HG03520 (cell line): ENCODE results near the gene NEUROD4.
A peak's percentile ranks its signal among the peaks of the same experiment; 100 is the strongest.
"Not testable (repeated sequence)": the region's sequence is repeated elsewhere in the genome, so short reads cannot be mapped to it uniquely, and the experiment has no call there.

Source experiments
- ATAC-seq: cut with Tn5 transposase; IDR thresholded peaks from one replicate; pipeline ENCODE4 v1.9.1; 2021; ENCODE audit warnings: mild to moderate bottlenecking, moderate library complexity; ENCODE audit not compliant: unreplicated experiment

The NEUROD4 gene, protein sequence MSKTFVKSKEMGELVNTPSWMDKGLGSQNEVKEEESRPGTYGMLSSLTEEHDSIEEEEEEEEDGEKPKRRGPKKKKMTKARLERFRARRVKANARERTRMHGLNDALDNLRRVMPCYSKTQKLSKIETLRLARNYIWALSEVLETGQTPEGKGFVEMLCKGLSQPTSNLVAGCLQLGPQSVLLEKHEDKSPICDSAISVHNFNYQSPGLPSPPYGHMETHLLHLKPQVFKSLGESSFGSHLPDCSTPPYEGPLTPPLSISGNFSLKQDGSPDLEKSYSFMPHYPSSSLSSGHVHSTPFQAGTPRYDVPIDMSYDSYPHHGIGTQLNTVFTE

DNA sequence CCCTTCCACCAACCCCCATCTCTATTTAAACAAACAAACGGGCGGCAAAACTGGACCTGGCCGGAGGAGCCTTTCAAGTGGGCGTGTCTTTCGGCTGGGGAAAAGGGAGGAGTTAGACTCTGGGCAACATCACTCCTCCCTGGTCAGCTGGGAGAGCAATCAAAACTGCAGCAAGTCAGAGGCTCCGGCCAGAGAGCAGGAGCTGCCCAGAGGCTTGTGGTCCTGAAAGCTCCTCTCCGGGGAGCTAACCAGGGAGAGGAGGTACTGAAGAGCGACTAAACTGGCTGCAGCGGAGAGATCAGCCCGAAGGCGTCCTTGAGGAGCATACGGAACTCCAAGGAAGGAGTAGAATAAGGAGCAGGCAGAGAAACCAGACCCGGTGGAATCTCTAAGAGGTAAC, at the start of gene NEUROD4:
TSS of gene NEUROD4 (plus strand) at position 191 of the 400 bp plus-strand sequence. CDS start 6,466 bp downstream, outside the sequence.
- no peak for ATAC-seq

DNA sequence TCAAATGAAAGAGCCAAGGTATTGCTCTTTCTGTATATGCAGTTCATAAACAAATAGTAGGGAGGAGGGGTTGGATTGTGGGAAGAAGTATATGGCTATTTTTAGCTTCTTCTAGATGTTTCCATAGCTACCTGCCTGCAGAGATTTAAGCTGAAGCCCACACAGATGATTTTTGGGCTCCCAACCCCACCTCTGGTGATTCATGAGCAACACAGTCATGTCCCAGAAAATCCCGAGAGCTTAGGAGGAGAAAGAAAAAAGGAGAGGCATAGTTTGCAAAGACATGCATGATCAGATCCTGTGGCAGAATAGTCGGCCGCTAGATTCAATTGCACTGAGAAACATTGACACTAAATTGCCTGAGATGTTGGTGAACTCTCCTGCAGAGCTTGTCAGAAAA, 49.0 kb upstream of the NEUROD4 start:
- ATAC-seq, result no peak

DNA sequence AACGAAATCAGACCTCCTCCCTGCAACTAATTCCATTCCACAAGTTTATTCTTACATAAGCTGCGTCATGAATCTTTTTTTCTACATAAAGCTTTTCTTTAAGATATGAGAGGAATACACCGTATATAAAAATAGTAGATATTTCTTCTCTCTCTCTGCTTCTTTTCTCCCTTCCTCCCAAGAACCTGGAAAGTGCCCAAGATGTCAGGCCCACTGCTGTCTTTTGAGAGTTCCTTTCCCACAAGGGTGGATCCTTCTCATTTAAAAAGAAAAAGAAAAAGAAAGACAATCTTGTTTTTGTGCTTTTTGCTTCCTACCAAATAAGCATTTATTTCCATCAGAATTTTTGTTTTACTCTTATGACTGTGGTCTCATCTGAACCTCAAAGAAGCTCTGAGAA, 46.2 kb upstream of the NEUROD4 start:
- ATAC-seq, result no peak

DNA sequence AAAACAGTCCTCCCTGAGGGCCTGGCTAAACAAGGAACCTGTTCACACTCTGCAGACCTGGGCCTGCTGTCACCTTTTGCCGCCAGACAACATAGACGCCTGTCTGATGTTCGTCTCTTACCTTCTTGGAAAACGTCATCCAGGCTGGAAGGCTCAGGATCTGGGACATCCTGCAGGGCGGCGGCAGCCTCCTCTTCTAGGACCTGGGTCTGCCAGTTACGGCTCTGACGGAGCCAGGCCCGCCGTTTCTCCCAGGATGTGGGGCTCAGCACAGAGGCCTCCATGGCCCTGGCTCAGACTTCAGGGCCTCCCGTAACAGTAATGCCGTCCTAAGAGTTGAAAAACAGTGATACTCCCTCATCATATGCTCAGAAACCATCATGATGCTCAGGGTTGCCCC, 45.5 kb upstream of the NEUROD4 start:
- no peak for ATAC-seq

DNA sequence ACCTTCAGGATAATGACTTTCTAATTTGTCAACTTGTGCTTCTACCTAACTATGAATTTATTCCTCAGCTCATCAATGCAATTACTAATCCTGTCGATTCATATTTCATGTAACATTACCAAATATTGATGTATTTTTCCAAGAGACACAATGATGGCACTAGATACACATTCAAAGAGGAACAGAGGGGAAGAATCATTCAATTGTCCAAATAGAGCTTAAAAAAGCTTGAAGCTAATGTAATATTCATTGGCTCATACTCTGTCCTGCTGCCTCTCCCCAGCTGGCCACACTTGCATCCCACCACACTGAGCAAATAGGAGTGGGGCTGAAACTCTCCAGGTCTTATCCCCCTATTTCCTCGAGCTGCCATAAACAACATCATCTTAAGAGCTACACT, 44.5 kb upstream of the NEUROD4 start:
- no peak for ATAC-seq

DNA sequence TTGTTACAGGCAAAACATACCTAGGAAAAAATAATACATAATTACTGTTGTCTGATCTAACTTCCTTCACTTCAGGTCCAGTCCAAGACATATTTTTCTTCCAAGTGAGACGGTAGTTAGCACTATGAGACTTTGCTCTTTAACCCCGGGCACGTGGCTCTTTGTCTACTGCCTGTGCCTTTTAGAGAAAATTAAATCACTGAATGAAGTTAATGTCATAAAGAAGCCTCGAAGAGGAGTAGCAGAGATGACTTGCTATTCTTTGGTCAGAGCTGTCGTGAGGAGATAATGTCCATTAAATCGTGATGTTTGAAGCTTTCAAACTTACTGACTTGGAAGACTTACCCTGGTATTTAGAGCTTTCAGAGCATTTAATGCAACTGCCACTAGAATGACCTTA, 43.9 kb upstream of the NEUROD4 start:
- ATAC-seq, result no peak

DNA sequence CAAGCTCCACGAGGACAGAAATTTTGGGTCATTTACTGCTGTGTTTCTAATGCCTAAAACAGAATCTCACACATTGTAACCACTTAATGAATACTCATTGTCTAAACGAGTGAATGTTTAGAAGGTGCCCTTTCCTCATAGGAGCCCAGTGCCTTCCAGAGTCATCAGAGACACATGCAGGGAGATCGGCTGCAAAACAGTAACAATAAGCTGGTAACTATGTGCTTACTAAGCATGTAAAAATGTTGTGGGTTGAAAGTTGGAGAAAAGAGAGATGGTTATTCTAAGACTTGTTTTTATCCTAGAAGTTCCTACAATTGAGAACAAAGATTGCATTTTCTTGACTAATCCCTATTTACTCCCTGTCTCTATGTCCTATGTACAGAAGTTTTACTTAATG, 42.6 kb upstream of the NEUROD4 start:
- no peak for ATAC-seq

DNA sequence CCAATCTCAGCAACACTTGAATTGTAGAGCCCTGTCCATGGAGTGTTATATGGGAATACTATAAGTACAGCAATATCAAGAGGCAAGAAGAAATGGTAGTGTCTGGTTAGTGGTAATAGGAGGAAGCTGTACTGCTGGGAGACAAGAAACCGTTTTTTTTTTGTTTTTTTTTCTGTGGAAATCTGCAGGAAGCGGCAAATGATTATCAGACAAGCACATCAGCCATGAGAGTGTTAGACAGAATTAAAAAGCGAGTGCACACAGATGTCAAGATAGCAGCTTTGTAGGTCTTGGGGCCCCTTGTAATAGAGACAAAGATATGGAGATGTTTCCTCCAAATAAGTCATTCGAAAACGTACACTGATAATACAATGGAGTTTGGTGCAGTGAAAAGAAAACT, 41.9 kb upstream of the NEUROD4 start:
- no peak for ATAC-seq

DNA sequence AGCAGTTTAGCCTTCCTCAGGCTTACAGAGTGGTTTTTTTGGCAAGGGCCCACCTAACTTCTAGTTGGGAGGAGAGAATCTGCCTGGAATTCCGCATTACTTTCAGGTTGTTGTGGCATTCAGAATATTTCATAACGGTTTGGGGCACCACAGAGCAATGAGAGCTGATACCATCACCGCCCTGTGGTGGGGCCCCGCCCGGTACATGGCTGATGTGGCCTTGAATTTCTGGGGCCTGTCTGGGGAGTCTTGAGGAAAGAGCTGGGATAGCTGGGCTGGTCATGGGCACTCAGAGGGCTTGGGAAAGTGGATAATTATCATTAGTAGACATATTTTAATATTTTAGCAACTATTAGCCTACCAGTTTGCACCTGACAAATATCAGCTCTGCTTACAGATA, 39.4 kb upstream of the NEUROD4 start:
- ATAC-seq, result no peak

DNA sequence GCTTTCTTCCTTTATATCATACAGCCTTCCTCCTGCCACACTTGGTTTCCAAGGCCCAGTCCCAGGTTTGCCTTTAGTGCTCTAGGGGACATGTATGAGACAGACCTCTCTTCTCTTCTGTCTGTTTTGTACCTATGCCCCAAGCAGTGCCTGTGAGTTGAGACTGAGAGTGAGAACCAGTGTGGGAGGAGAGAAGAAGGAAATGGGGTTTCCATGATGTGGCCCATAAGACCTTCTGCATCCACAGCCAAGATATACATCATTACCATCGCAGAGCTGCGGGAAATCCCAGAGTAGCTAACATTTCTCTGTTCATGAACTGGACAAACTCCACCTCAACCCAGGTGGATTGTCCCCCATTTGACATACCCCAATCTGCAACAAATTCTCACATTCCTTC, 38.0 kb upstream of the NEUROD4 start:
- peak; percentile 37 for ATAC-seq

DNA sequence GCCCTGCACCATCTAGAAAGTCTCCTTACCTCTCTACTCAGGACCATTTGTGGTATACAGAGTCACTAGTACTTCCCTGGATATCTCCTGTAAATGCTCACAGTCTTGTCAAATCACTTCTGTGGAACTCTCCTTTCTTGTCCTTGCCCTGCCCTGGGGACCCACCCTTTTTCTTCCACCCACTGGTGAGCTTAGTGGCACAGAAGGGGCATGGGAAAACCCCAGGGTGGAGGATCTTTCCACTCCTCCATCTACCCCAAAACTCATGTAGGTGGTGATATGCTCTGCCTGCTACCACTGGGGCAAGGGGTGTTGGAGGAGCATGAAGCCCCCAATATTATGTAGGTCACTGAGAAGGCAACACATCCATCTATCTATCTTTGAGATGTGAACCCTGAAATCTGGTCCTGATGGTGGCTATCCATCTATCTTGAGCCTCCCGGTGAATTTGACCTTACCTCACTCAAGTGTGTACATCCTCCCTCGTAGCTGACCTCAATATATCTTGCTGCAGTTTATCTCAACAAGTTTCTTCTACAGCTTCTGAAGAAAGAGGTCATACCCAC, 36.2 kb upstream of the NEUROD4 start:
- no peak for ATAC-seq

DNA sequence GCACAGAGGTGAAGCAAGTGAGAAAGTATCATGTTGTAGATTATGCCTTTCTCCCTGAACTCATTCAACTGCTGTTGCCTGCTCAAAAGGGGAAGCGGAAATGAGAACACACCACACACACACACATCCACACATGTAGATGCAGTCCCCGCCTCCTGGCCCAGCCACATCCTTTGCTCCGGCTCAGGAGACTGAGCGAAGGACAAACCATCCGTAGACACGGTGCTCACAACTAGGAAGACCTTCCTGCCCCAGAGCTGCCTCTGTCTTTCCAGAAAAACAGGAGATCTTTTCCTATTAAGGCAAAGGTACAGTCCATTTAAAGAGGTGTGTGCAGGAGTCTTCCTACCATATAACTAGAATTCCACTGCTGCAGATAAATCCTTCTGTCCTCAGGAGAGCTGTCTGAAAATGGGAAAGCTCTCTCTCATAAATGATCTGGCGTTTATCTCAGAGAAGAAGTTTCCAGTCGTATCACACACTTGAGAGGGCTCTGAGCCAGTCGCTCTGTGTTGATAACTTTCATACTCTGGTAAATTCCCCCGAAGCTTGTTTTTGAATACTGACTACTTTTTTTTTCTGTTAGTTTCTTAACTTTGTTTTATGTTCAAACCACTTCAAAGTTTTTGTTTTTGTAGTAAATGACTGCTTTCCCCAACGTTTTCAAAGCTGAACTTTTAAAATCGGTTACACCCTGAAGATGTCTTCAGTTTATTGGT, 35.0 kb upstream of the NEUROD4 start, which contains the start of gene TESPA1:
TSS of gene TESPA1 (minus strand) at position 105 of the 719 bp plus-strand sequence. CDS start 10,200 bp downstream, outside the sequence.
- peak; percentile 96 for ATAC-seq

DNA sequence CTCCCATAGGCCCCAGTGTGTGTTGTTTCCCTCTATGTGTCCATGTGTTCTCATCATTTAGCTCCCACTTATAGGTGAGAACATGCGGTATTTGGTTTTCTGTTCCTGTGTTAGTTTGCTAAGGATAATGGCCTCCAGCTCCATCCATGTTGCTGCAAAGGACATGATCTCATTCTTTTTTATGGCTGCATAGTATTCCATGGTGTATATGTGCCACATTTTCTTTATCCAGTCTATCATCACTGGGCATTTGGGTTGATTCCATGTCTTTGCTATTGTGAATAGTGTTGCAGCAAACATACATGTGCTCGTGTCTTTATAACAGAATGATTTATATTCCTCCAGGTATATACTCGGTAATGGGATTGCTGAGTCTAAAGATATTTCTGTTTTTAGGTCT, 33.0 kb upstream of the NEUROD4 start:
- ATAC-seq, result not testable (repeated sequence)

DNA sequence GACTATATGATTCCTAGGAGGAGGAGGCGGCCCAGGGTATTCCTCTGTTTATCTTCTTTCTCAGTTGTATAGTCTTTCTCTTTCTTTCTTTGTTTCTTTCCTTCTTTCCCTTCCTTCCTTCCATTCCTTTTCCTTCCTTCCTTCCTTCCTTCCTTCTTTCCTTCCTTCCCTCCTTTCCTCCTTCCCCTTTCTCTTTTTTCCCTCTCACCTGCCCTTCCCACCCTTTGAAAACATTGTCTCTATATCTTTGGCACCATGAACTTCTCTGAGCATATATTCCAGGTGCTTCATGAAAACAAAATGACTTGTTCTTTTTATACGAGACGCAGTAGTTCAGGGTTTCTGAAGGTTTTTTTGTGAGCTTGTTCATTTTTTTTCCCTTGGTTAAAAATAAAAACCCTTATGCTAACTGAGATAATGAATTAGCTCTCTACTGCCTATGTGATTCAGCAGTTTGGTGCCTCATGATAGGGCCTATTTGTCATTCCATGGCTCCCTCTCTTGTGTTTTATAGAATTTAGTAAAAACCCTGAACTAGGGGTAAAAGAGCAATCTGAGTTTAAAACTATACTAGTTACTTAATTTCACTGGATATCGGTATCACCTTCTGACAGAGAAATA, 32.1 kb upstream of the NEUROD4 start:
- no peak for ATAC-seq

DNA sequence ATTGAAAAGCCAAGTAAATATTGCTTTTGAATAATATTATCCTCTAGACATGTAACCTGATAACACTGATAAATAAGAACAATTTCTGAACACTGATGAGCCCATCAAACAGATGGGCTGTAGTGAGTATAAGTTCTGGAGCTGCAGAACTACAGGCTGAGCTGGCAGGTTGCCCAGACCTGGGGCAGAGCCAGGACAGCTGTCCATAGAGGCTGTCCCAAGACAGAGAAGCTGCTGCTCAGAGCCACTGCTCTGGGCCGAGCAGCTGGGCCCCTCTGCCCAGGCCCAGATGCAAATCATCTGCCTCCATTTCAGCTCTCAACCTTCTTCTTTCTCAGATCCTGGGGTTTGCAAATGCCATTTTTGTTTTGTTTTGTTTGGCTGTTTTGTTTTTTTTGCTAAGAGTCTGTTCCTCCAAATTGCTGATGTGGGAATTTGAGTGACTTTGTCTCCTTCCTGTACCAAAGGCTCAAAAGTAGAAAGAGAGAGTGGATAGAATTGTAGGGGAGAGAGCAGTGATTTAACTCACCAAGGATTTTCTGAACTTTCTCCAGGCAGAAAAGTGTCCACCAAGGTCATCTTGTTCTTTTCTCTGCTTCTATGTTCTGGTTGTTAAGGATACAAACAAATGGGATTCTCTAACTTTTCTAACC, 31.2 kb upstream of the NEUROD4 start:
- no peak for ATAC-seq

DNA sequence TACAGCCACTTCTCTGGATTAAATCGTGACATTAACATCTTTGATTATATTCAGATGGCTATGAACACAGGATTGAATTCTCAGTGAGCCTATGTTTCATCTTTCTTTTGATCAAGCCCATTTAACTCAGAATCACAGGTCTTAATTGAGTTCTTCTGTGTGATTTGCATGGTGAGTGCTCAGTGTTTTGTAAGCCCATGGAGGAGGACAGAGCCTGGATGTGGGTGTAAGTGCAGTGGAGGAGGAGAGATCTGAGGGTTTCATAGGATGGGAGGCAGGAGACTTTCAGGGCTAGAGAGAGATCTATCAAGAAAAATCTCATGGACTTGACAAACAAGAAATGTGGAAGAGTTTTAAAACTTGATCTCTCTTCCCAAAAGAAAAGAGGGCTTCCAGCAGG, 29.9 kb upstream of the NEUROD4 start:
- ATAC-seq, result no peak

DNA sequence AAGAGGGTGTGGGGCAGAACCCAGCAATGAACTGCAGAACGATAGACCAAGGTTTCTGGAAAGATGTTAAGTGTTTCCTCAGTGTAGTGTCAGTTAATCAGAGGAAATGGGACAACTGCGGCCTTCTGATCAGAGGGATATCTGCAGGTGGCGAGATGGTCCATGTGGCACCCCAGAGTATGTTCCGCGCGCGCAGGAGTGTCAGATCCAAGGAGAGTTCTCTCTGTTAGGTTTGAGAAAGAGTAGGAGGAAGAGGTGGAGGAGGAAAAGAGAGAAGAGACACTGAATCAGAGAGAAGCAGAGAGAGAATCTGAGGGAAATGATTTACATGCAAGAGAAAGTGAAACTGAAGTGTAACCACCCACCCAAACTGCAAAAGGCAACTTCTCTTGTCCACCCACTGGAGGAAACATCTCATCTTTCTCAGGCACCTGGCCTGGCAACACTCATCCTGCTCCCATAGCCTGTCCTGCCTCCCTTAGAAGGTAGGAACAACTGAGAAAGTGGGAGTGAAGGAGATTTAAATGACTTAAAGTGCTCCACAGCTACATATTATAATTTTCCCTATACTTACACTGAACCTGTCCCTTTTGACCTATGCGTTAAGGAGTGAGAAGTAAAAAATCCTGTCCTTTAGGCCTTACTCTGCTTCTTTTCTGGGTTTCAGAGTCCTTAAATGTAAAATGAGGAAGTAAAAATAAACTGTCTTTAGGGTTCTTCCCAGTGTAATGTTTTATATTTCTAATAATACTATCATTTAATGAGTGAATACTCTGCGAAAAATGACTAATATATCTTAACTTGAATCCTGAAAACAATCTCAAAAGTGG, 28.4 kb upstream of the NEUROD4 start:
- peak; percentile 75 for ATAC-seq

DNA sequence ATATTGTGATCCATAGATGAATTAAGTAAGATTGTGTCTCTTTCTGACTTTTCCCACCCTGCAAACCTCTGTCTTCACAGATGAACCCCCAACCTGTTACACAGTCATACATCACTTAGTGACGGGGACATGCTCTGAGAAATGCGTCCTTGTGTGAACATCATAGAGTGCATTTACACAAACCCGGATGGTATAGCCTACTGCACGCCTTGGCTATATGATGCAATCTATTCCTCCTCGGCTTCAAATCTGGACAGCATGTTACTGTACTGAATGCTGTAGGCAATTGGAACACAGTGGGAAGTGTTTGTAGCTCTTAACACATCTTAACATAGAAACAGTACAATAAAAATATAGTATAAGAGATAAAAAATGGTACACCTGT, 27.8 kb upstream of the NEUROD4 start:
- peak; percentile 43 for ATAC-seq

DNA sequence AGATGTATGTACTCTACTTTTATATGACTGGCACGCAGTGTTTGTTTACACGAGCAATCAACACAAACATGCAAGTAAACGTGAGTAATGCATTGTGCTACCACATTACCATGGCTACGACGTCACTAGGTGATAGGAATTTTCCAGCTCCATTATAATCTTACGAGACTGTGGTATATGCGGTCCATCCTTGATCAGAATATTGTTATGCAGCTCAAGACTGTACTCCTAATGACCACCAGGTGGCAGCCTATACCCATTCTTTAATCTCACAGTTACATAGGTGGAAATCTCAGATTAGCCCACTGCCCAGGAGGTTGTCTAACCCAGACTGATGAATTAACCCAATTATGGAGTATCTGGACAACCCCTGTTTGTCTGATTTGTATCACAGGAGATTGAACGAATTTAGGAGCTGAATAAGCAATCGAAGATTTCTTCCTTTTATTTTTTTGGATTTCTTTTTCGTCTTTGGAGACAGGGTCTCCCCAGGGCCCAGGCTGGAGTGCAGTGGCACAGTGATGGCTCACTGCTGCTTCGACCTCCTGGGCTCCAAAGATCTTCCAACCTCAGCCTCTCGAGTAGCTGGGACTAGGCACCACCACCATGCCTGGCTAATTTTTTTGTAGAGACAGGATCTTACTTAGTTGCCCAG, 26.5 kb upstream of the NEUROD4 start:
- ATAC-seq, result peak; percentile 47

DNA sequence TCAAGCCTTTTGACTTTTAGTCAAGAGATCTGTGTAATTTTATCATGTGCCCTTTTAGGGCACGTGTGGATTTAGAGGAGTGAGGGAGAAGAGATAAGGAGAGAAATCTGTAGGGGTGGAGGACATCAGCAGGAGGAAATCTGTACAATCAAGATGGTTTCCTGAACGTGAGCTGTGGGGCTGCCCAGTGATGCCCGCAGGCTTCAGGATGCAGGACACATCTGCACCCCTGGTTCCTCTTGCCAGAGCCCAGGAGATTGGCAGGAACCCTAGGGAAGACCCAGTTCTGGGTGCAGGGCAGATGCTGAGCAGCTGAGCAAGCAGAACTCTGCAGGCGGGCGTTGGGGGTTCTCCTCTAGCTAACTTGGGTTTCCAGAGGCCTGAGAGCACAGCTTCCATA, 23.6 kb upstream of the NEUROD4 start:
- no peak for ATAC-seq
